Activated T-cell treated with anti-CD3 and anti-CD28 coated beads for 24 hours (primary cell): ENCODE results near the gene KCNK3.
"Not testable (repeated sequence)": the region's sequence is repeated elsewhere in the genome, so short reads cannot be mapped to it uniquely, and the experiment has no call there.

Experiments
- DNase-seq: peaks from one replicate; pipeline ENCODE4 v3.0.0-alpha.2; 2020; ENCODE audit warnings: low read depth

Gene KCNK3

DNA sequence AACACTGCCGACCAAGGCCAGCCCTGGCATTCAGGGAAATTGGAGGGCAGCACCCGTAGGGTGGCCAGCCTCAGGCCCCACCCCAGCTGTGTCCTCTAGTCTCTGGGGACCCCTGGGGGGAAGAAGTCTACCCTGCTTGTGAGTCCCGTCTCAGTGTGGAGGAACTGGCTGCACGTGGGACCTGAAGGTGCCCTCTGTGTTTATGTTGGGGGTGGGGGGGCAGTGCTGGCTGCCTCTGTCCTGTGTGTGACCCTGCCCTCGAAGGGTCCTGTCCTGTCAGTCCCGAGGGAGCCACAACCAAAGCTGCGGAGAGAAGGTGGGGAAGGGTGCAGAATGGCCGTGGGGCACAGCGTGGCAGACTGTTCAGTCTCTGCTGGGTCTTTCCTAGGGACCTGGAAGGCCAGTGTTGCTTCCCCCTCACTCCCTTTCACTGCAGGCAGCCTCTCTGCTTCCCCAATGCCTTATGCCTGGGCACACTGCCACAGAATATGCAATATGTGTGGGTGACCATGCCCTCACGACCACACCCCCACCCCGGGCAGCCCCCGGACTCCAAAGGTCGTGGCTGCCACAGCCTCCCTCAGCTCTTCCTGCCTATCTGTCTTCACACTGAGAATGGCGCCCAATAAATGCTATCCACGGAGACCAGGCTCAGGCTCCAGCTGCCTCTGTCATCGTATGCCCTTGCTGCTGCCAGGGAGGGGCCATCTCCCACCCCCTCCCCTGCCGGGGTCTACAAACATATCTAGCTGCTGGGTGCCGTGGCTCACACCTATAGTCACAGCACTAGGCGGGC lies 38.2 kb downstream of the KCNK3 start:
- DNase-seq = no peak

DNA sequence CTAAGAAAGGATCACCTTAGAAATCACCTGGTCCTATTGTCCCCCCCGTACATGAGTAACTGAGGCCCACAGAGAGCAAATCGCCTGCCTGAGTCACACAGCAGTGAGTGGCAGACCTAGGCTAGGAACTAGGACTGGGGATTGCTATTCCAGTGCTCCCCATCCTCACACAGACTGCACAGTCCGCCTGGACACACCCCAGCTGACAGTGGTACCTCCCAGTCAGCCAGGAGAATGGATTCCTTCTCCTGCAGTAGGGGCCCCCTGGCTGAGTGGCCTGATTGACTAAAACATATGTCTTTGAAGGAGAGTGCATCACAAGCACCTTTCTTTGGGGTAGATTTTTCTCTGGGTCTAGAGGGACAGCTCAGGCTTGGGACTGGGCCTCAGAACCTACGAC lies 39.2 kb downstream of the KCNK3 start:
- no peak for DNase-seq

DNA sequence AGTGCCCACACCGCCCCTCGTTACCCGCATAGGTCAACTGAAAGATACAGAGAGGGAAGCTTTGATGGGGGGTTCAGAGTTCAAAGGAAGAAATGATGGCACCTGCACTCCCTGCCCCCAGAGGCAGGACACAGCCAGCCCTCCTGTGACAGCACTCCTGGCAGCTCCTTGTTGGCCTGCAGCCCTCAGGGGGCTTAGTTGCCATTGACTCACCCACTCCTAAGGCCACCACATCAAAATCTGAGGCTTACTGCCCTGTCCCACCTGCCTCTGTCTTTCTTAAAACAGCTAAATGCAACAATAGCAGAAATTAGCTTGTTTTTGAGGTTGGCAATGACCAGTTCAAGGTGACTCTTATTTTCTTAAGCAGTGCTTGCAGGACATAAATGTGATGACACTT lies 39.9 kb downstream of the KCNK3 start:
- DNase-seq = no peak

DNA sequence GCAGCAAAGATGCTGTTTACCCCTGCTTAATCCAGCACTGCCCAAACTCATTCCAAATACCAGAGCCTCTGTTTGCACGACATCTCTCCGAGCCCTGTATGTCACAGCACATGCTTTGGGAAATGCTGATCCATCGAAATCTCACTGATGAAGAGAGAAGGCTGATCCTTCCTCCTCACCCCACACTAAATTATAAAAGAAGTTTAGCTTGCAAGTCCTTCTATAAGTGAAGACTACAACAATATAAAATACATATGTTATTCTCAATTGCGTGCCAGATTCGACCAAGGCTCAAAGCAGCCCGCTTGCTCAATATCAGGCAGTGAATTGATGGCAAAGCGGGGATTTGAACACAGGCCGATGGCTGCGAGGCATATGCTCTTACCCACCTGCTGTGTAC lies 40.9 kb downstream of the KCNK3 start:
- DNase-seq = no peak

DNA sequence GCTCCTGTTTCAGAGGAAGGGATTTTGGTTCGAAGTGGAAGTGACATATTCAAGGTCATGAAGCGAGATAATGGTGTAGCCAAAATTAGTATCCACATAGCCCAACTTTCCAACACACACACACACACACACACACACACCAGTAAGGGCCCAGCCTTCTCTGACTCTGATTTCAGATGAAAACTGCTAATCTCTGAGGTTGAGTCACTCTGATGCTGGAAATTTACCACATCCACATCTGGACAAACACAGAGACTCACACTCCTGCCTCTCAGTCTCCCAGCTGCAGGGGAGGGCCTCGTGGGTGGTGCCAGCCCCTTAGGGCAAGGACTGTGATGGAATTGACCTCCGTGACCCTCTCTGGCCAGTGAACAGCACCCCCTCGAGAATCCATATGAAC lies 42.6 kb downstream of the KCNK3 start:
- no peak for DNase-seq

DNA sequence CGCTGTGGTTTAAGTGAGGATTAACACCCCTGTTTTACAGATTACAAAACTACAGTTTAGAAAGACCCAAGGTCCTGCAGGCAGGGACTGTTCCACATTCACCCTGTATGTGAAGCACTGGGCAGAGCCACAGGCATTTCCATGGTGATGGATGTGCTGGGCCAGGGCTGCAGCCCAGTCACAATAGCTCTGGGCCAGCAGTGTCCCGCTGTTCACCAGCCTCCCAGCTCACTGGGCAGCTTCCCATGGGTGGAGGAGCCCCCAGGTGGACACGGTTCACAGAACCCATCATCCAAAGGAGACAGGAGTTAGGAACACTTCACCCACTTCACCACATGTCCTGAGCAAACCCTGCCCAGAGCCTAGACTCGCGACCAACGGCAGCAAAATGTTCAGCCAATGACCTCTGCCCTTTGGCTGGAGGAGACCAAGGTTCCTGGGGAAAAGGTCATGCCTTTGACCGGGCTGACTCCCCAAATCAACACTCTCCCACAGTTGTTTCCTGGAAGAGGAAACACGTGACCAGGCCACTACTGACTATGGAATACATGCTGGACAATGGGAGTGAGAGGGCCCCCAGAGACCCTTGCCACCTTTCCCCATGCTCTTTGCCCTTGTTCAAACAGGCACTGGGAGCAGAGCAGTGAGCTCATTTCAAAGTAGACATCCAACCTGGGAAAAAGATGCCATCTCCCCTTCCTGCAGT lies 43.5 kb downstream of the KCNK3 start:
- no peak for DNase-seq

DNA sequence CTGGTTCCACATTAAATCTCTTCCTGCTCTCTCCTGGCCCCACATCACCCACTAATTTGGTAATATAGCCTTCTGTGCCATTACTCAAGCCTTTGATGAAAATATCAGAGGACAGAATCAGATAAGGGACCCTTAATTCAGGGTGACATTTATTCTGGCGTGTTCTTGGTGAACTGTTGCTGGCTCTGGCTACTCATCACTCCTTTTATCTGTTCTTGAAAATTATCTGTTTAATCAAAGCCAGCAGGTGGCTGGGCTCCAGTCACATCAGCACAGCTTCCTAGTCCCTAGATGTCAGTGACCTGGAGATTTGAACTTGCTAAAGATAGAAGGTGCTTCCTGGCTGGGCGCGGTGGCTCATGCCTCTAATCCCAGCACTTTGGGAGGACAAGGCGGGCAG lies 44.7 kb downstream of the KCNK3 start:
- DNase-seq = no peak

DNA sequence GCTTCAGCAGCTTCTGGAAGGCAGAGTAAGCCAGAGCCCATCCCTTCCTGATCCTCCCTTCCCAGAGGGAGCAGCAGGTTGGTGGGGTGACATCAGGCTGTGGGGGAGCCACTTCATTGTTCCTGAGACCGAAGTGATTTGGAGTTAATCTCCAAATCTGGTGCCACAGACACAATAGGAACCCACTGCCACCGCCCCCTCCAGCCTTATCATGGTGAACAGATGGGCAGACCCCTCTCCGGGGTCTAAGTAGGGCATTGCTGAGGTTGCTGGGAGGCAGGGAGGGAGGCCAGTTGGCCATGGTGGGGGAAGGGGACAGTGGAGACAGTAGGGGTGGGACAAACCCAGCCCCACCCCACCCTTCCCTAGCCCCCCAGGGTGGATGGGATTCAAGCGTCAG lies 46.0 kb downstream of the KCNK3 start:
- DNase-seq = no peak

DNA sequence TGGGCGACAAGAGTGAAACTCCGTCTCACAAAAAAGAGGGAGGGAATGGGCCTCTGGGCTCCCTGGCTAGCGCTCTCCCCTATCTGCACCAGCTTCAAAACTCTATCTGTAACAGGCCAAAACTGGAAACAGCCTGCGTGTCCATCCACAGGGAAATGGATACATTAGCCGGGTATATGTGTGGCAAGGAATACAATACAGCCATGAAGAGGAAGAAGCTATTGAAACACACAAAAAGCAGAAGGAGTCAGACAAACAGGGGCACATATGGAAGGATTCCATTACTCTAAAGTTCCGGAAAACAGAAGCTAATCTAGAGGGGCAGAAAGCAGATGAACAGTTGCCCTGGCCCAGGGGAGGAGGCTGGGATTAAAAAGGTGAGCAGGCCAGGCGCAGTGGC lies 47.0 kb downstream of the KCNK3 start:
- DNase-seq = no peak

DNA sequence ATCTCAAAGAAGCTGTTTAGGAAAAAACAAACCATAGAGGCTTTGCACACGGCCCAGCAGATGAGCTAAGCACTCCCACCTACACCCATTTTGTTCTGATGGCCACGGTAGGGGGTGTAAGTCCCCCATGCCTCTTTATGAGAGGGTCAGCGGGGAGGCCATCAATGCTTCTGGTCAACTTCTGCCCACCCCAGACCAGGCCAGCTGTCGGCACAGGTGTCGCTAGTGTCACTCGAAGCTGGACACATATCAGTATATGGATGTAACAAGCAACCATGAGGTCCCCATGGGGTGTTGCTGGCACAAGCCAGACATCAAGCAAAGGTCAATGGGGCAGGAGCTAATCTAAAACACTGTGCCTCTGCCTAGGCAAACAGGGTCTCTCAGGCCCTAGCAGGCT lies 47.8 kb downstream of the KCNK3 start:
- DNase-seq = no peak

DNA sequence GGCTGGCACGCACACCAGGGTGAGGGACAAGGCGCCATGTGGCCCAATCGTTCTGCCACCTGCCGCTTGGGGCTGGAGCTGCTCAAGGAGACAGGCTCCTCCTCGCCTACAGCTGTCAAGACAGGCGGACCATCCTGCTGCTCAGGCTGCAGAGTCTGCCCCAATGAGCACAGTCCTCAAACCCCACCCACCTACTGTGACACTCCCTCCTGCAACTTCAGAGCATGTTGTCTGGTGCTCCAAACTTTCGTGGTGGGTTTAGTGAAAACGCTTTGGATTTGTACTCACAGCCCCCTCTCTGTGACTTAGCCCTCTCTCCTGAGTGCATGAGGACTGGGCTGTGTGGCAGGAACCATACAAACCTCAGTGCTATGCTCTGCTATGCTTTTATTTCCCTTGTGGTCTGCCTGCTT lies 48.4 kb downstream of the KCNK3 start:
- DNase-seq = peak; percentile 11

DNA sequence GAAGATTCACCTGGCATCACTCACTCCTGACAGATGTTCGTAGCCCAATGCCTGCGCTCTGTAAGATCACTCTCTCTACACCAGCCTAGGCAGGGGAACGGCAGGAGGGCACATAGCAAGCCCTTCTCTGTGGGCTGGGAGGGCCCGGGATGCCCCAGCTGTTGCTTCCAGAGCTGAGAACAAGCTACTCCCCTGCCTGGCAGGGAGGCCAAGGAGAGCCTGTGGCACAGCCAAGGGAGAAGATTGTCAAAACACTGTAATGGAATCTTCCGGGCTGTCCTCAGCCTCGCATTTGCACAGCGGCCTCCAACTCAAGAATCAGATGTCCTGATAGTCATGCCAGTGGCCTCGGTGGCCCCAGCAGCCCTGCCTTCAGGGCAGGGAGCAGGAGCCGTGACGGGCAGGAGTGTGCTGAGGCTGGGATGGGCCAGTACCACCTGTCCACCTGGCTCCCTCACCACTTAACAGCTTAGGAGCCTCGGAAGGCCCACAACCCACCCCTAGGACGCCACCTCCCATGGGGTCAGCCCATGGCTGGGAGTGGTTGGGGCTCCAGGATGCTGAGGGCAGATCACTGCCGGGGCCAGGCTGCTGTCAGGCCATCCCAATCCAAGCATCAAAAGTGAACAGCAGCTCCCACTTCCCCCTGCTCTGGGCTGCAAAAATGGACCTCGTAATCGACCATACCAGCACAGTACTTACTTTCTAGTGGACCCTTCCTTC lies 49.7 kb downstream of the KCNK3 start:
- DNase-seq = no peak

DNA sequence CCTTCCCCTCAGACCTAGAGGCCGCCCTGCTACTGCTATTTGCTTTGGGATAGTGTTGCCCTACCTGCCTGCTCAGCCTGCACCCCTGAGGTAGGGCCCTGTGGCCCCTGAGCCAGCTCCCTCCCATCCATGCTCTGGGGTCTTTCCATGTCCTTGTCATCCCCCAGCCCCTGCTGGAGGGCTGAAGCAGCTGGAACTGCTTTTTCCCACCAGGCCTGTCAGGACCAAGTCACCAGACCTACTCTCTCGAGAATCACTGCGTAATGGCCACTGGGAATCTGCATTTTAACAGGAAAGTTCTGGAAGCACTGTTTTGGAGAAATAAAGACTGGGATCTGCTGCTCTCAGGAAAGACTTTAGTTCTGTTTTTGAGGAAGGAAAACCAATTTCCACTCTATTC lies 51.3 kb downstream of the KCNK3 start:
- no peak for DNase-seq

DNA sequence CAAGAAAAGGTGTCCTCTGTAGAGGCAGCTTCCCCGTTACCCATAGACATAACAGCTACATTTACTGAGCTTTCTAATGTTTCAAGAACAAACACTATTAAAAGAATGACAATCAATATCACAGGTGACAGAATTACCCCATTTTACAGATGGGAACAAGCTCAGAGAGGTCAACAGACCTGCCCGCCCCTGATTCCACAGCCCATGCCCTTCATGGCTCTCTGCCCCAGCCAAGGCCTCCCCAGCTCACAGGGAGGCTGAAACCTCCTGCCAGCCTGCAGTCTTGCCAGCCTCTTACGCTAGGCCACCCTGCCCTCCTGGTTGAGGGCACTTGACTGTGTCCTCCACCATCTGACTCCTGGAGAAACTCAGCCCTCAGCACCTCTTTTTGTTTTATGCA lies 52.4 kb downstream of the KCNK3 start:
- DNase-seq = no peak

DNA sequence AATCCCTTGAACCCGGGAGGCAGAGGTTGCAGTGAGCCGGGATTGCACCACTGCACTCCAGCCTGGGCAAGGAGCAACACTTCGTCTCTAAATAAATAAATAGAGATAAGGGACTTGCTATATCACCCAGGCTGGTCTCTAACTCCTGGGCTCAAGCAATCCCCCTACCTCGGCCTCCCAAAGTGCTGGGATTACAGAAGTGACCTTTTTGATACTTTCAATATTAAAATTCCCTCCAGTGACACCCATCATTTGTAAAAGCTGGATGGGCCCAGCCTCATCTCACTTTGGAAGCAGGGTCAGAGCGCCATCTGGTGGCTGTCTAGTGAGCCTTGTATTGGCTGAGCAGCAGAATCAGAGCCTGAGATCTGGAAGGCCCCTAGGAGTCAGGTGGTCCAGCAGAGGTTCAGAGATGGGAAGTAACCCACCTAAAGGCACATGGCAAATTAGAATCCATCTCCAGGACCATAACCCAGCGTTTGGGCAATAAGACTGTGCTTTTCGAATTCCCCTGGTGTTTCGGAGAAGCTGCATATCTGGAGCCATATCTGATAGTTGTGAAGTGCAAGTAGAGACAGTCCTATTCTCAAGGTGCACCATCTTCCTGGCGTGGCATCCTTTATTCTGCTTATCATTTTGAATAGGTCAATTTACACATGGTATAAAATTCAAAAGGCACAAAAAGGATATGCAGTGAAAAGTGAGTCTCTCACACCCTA lies 53.2 kb downstream of the KCNK3 start:
- peak; percentile 71 for DNase-seq

DNA sequence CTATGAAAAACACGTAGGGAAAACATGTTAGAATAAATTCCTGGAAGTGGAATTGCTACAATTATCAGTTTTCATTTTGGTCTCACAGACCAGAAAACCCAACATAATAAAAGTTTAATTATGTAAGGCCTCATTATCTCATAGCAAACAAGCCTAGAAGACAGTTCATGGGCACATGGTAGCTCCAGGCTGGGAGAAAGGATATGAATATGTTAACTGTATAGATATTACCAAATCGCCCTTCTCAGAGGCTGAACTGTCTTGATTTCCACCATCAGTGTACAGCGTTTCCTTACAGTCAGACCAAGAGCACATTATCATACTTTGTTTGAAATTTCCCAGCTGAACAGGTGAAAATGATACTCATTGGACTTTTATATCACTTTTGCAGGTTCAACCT lies 54.4 kb downstream of the KCNK3 start:
- no peak for DNase-seq

DNA sequence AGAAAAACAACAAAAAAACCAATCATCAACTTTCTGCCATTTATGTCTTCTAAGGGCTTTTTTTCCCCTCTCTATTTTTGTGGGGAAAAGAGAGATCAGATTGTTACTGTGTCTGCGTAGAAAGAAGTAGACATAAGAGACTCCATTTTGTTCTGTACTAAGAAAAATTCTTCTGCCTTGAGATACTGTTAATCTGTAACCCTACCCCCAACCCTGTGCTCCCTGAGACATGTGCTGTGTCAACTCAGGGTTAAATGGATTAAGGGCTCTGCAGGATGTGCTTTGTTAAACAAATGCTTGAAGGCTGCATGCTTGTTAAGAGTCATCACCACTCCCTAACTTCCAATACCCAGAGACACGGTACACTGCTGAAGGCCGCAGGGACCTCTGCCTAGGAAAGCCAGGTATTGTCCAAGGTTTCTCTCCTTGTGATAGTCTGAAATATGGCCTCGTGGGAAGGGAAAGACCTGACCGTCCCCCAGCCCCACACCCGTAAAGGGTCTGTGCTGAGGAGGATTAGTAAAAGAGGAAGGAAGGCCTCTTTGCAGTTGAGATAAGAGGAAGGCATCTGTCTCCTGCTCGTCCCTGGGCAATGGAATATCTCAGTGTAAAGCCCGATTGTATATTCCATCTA lies 57.4 kb downstream of the KCNK3 start:
- DNase-seq = not testable (repeated sequence)

DNA sequence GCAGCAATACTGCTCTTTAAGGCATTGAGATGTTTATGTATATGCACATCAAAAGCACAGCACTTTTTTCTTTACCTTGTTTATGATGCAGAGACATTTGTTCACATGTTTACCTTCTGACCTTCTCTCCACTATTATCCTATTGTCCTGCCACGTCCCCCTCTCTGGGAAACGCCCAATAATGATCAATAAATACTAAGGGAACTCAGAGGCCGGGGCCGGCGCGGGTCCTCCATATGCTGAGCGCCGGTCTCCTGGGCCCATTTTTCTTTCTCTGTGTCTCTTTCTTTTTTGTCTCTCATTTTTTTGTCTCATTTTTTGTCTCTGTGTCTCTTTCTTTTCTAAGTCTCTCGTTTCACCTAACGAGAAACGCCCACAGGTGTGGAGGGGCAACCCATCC lies 57.9 kb downstream of the KCNK3 start:
- DNase-seq = not testable (repeated sequence)

DNA sequence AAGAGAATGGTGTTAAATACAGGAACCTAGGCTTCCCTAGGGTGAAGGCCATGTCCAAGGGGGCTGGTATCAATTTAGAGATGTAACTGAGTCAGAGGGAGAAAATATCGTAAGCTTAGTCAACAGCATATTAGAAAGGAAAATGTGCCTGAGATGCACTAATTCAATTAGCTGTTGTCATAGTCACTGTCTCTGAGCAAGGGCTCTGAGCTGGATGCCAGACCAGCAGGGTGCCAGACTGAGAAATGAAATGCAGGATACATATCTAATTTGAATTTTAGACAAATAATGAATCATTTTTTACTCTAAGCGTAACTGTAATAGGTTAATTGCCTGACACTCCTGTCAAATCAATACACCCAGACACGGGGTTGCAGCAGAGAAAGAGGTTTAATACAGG lies 60.1 kb downstream of the KCNK3 start:
- no peak for DNase-seq

DNA sequence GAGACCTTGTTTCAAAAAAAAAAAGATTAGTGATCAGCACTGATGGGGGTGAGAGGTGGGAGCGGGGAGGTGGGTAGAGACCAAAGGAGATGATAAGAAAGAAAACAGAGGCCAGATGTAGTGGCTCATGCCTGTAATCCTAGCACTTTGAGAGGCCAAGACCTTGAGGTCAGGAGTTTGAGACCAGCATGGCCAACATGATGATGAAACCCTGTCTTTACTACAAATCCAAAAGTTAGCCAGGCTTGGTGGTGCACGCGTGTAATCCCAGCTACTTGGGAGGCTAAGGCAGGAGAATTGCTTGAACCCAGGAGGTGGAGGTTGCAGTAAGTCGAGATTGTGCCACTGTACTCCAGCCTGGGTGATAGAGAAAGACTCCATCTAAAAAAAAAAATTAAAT lies 62.0 kb downstream of the KCNK3 start:
- DNase-seq = no peak

DNA sequence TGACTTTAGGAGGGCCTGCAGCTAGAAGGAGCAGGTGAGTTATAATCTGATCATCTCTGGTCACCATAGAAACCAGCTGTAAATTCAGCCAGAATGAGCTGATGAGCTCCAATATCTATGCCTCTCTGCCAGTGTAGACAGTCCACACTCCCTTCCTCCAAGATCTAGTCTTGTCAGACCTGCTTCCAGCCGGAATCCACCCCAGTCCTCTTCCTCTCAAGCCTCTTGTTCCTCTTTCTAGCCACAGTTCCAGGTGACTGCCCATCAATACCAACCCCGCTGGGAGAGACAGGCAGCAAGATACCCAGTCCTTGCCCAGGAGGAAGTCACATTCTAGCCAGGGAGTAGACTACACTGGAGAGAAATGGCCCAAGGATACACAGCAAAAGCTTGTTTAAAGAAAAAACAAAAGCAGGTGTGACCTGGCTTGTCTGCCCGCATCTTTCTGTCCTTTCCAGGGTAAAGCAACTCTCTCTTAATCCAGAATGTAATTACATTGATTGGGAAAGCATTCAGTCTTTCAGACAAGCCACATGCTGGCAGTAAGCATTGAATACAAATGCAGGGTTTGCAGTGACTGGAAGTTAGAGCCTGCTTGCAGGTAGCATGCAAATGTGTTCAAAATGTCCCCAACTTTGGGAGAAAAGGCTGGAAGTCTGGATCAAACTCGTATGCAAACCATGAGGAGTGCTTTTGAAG lies 62.6 kb downstream of the KCNK3 start:
- no peak for DNase-seq
